GM12878 (cell line): Measurements from ENCODE around the gene WDR31. TPM values are rescaled to one million over a fixed set of nuclear protein-coding genes. Genes with fewer than 3 reads are reported as not detected.

Experiments used
- CHD4 ChIP-seq: fragments of 200-600 bp; sonication (generic); IDR thresholded peaks from 2 replicates; pipeline ENCODE4 v1.6.1; 2016; ENCODE audit warnings: mild to moderate bottlenecking
- ELK1 ChIP-seq: IDR thresholded peaks from 2 replicates; pipeline ENCODE4 v1.6.1; 2012; ENCODE audit warnings: low read depth, low read length, improper control_type of control experiment
- KLF5 ChIP-seq: fragments of 450-650 bp; IDR thresholded peaks from 2 replicates; pipeline ENCODE4 v1.6.1; 2014; ENCODE audit warnings: mild to moderate bottlenecking; ENCODE audit not compliant: partially characterized antibody
- LARP7 ChIP-seq: fragments of 450-650 bp; IDR thresholded peaks from 2 replicates; pipeline ENCODE4 v1.6.1; 2017; ENCODE audit warnings: mild to moderate bottlenecking
- MEF2B ChIP-seq: fragments of 450-650 bp; IDR thresholded peaks from 2 replicates; pipeline ENCODE4 v1.6.1; 2018; ENCODE audit warnings: mild to moderate bottlenecking, moderate library complexity; ENCODE audit not compliant: partially characterized antibody, poor library complexity, severe bottlenecking
- NR2C1 ChIP-seq: fragments of 450-650 bp; IDR thresholded peaks from 2 replicates; pipeline ENCODE4 v1.6.1; 2017; ENCODE audit warnings: antibody characterized with exemption, mild to moderate bottlenecking, moderate library complexity
- PKNOX1 ChIP-seq: fragments of 450-650 bp; IDR thresholded peaks from 2 replicates; pipeline ENCODE4 v1.6.1; 2016; ENCODE audit warnings: mild to moderate bottlenecking
- POLR2AphosphoS2 ChIP-seq: IDR thresholded peaks from 2 replicates; pipeline ENCODE4 v1.6.1; 2011; ENCODE audit warnings: low read depth, mild to moderate bottlenecking, low read length, improper control_type of control experiment, moderate library complexity
- RELB ChIP-seq: fragments of 450-650 bp; IDR thresholded peaks from 2 replicates; pipeline ENCODE4 v1.6.1; 2017; ENCODE audit warnings: low read depth, mild to moderate bottlenecking, moderate library complexity
- RFX5 ChIP-seq: IDR thresholded peaks from 2 replicates; pipeline ENCODE4 v1.6.1; 2011; ENCODE audit warnings: low read depth, low read length, improper control_type of control experiment
- ZBTB40 ChIP-seq: fragments of 450-650 bp; IDR thresholded peaks from 2 replicates; pipeline ENCODE4 v1.6.1; 2016; ENCODE audit warnings: mild to moderate bottlenecking, moderate library complexity, borderline replicate concordance
- ZNF274 ChIP-seq: IDR thresholded peaks from one replicate; pipeline ENCODE4 v1.8.0; 2011; ENCODE audit not compliant: insufficient read length, insufficient read depth
- polyA plus RNA-seq, 11 experiments: library from polyadenylated mRNA; depleted of rRNA in 4 of 11; unstranded in 6 of 11; stranded (reverse) in 5 of 11; fragments of >200 nt; fragmentation: Nextera tagmentation in 4 of 11; fragmentation: Illumina TruSeq in 1 of 11; extraction: Ambion mirVana in 4 of 11; extraction: Trizol in 1 of 11; gene quantifications; 1 replicate in 1 of 11; 2 replicates in 10 of 11; pipeline versions ENCODE4 v1.2.1 to v1.2.3, GENCODE V29; 2011 to 2016; ENCODE audit warnings: inconsistent platforms in 2 of 11, missing spikeins in 2 of 11, low read depth in 1 of 11
- total RNA-seq, 4 experiments: library from RNA; depleted of rRNA in 3 of 4; stranded (reverse); fragments of >200 nt in 3 of 4; fragmentation: Illumina TruSeq in 1 of 4; extraction: Trizol in 1 of 4; gene quantifications; 2 replicates each; pipeline versions ENCODE4 v1.2.1 to v1.2.3, GENCODE V29; 2013 to 2021
- TF ChIP-seq, protein P1 (sequence below): fragments of 450-650 bp; IDR thresholded peaks from 2 replicates; pipeline ENCODE4 v1.6.1; 2016; ENCODE audit warnings: mild to moderate bottlenecking
- TF ChIP-seq, protein P2 (sequence below): fragments of 150-350 bp; IDR thresholded peaks from 2 replicates; pipeline ENCODE4 v1.6.1; 2016; ENCODE audit warnings: low read depth, low read length

Gene WDR31
- total and polyA plus RNA-seq, 10 of the 15 experiments (the other 5 are each of a cell fraction or from before 2014, with no cell fraction given) = 0.26 to 1.7 (median 0.79) TPM

GRCh38 chr9:113275157-113276131 is 64.6 kb downstream of the WDR31 start, which contains the start of the genes CDC26 and PRPF4 (continued):
- TF ChIP-seq ELK1 (no peak), NR2C1 (peak; percentile 95), CHD4 (no peak), RFX5 (no peak), ZNF274 (no peak), LARP7 (peak; percentile 33), KLF5 (no peak), PKNOX1 (peak; percentile 78), POLR2AphosphoS2 (peak; percentile 83), RELB (peak; percentile 75), ZBTB40 (peak; percentile 94), MEF2B (no peak)
- TF ChIP-seq, protein P1, sequence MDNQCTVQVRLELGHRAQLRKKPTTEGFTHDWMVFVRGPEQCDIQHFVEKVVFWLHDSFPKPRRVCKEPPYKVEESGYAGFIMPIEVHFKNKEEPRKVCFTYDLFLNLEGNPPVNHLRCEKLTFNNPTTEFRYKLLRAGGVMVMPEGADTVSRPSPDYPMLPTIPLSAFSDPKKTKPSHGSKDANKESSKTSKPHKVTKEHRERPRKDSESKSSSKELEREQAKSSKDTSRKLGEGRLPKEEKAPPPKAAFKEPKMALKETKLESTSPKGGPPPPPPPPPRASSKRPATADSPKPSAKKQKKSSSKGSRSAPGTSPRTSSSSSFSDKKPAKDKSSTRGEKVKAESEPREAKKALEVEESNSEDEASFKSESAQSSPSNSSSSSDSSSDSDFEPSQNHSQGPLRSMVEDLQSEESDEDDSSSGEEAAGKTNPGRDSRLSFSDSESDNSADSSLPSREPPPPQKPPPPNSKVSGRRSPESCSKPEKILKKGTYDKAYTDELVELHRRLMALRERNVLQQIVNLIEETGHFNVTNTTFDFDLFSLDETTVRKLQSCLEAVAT = peak; percentile 57; the same call in 1 of the 2 replicates
- TF ChIP-seq, protein P2, sequence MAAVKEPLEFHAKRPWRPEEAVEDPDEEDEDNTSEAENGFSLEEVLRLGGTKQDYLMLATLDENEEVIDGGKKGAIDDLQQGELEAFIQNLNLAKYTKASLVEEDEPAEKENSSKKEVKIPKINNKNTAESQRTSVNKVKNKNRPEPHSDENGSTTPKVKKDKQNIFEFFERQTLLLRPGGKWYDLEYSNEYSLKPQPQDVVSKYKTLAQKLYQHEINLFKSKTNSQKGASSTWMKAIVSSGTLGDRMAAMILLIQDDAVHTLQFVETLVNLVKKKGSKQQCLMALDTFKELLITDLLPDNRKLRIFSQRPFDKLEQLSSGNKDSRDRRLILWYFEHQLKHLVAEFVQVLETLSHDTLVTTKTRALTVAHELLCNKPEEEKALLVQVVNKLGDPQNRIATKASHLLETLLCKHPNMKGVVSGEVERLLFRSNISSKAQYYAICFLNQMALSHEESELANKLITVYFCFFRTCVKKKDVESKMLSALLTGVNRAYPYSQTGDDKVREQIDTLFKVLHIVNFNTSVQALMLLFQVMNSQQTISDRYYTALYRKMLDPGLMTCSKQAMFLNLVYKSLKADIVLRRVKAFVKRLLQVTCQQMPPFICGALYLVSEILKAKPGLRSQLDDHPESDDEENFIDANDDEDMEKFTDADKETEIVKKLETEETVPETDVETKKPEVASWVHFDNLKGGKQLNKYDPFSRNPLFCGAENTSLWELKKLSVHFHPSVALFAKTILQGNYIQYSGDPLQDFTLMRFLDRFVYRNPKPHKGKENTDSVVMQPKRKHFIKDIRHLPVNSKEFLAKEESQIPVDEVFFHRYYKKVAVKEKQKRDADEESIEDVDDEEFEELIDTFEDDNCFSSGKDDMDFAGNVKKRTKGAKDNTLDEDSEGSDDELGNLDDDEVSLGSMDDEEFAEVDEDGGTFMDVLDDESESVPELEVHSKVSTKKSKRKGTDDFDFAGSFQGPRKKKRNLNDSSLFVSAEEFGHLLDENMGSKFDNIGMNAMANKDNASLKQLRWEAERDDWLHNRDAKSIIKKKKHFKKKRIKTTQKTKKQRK = no peak
